IMR-90 (cell line): ENCODE measurements around the gene ZDHHC14.

ENCODE experiments used
- BHLHE40 ChIP-seq: fragments of 150-350 bp; IDR thresholded peaks from 2 replicates; pipeline ENCODE4 v1.6.1; 2016; ENCODE audit warnings: mild to moderate bottlenecking, low read depth, low read length
- CTCF ChIP-seq: conservative IDR thresholded peaks from 2 replicates; pipeline ENCODE4 v1.5.1; 2012; ENCODE audit warnings: mild to moderate bottlenecking, low read depth, low read length, improper control_type of control experiment
- MXI1 ChIP-seq: IDR thresholded peaks from 2 replicates; pipeline ENCODE4 v1.6.1; 2012; ENCODE audit warnings: low read depth, mild to moderate bottlenecking, low read length, moderate library complexity, borderline replicate concordance
- POLR2A ChIP-seq: IDR thresholded peaks from 2 replicates; pipeline ENCODE4 v1.6.1; 2012; ENCODE audit warnings: mild to moderate bottlenecking, low read depth, low read length

DNA sequence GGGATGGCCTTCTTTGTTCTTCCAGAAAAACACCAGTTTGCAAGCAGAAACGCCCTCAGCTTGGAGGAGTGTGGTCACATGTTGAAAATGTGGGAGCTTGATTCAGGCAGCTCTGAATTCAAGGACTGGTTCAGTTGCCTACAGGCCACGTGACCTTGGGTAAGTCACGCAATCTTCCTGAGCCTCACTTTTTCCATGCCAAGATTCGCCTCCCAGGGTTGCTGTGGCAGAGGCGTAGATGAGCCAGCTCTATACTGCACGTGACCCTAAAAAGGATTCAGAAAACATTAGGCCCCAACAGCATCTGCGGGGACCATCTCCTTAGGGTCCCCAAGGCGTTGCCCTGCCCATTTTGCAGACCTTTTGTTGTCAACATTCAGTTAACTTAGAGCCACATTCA lies 330.1 kb downstream of the ZDHHC14 start:
- TF ChIP-seq POLR2A (no peak), CTCF (no peak), MXI1 (no peak), BHLHE40 (no peak)
